Smooth muscle cell (in vitro differentiated cells): ENCODE data around the gene C1orf21. TPM values are rescaled to one million over a fixed set of nuclear protein-coding genes. Genes with fewer than 3 reads are reported as not detected.

Experiments used
- DNase-seq: peaks from one replicate; lab custom pipeline; 2025; ENCODE audit not compliant: unreplicated experiment; lab: John Stamatoyannopoulos, UW
- H2AFZ ChIP-seq: fragments of 200-600 bp; sonication (generic); 2 replicates; pipeline ENCODE4 v1.6.0; 2016; ENCODE audit warnings: antibody characterized with exemption, low read depth, mild to moderate bottlenecking
- H3F3A ChIP-seq: fragments of 200-600 bp; sonication (generic); 2 replicates; pipeline ENCODE4 v1.6.0; 2017; ENCODE audit warnings: antibody characterized with exemption, low read depth
- H3K27ac ChIP-seq: fragments of 200-600 bp; sonication (generic); 2 replicates; pipeline ENCODE4 v1.5.1; 2016; ENCODE audit warnings: low read depth, mild to moderate bottlenecking
- H3K27me3 ChIP-seq: fragments of 200-600 bp; sonication (generic); 2 replicates; pipeline ENCODE4 v1.6.1; 2016; ENCODE audit warnings: low read depth, mild to moderate bottlenecking
- H3K36me3 ChIP-seq: fragments of 200-600 bp; sonication (generic); 2 replicates; pipeline ENCODE4 v1.5.1; 2016; ENCODE audit warnings: low read depth
- H3K4me1 ChIP-seq: fragments of 200-600 bp; sonication (generic); 2 replicates; pipeline ENCODE4 v1.5.1; 2016; ENCODE audit warnings: low read depth
- H3K4me2 ChIP-seq: fragments of 200-600 bp; sonication (generic); 2 replicates; pipeline ENCODE4 v1.6.0; 2016; ENCODE audit warnings: mild to moderate bottlenecking
- H3K4me3 ChIP-seq: fragments of 200-600 bp; sonication (generic); 2 replicates; pipeline ENCODE4 v1.5.1; 2016; ENCODE audit warnings: mild to moderate bottlenecking
- H3K79me2 ChIP-seq: fragments of 200-600 bp; sonication (generic); 2 replicates; pipeline ENCODE4 v1.6.0; 2016; ENCODE audit warnings: low read depth, mild to moderate bottlenecking
- H3K9ac ChIP-seq: fragments of 200-600 bp; sonication (generic); 2 replicates; pipeline ENCODE4 v1.6.0; 2016; ENCODE audit warnings: low read depth
- H3K9me3 ChIP-seq: fragments of 200-600 bp; sonication (generic); replicated peaks from 2 replicates; pipeline ENCODE4 v1.5.1; 2016; ENCODE audit warnings: low read depth
- H4K20me1 ChIP-seq: fragments of 200-600 bp; sonication (generic); 2 replicates; pipeline ENCODE4 v1.6.0; 2016; ENCODE audit warnings: low read depth
- WGBS: methylation state at CpG from one replicate; pipeline ENCODE4 v1.1.7; 2016; ENCODE audit warnings: low lambda C conversion rate; 5-methylcytosine and 5-hydroxymethylcytosine counted together
- polyA plus RNA-seq: library from polyadenylated mRNA; unstranded; fragments of >200 nt; fragmentation: Nextera tagmentation; extraction: Ambion mirVana; gene quantifications from 2 replicates; pipeline ENCODE4 v1.2.1, GENCODE V29; 2016
- total RNA-seq: library from RNA; depleted of rRNA; stranded (reverse); fragments of >200 nt; gene quantifications from 2 replicates; pipeline ENCODE4 v1.2.3, GENCODE V29; 2014
- TF ChIP-seq, protein P1 (sequence below): fragments of 200-600 bp; sonication (generic); IDR thresholded peaks from 2 replicates; pipeline ENCODE4 v1.5.1; 2017; ENCODE audit warnings: borderline replicate concordance, mild to moderate bottlenecking, antibody characterized with exemption; ENCODE audit not compliant: insufficient read depth, poor library complexity, severe bottlenecking

Gene C1orf21
- total and polyA plus RNA-seq, 2 experiments from 2014 or later, result 24.2 to 39.4 TPM

DNA sequence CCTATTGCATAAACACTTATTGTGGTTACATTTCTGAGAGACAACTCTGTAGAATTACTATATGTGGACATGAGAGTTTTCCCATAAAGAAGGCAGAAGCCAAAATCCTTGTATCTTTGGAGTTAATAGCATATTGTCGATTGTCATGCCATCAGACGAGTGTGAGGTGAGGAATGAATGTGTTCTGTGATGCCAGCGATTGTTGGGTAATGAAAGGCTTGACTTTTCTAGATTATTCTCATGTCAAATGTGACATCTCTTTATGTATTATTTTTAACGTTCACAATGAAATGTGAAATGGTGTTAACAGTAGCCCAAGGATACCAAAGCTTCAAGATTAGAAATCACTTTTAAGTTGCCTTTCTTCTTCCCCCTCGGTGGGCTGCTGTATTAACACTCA is 84.9 kb downstream of the C1orf21 start:
- Histone ChIP-seq H3K27me3 (no peaks in the 10 kb centered on the region), H3K9ac (no peak overlapping the region), H4K20me1 (peaks cover 29% of the 10 kb centered on the region), H3K27ac (no peak overlapping the region), H3F3A (no peaks in the 10 kb centered on the region), H3K4me1 (peaks cover 7% of the 10 kb centered on the region), H3K36me3 (no peaks in the 10 kb centered on the region), H3K79me2 (peaks cover 32% of the 10 kb centered on the region), H3K4me3 (no peak overlapping the region), H3K9me3 (no peaks in the 10 kb centered on the region), H2AFZ (no peak overlapping the region), H3K4me2 (no peak overlapping the region)
- TF ChIP-seq, protein P1, sequence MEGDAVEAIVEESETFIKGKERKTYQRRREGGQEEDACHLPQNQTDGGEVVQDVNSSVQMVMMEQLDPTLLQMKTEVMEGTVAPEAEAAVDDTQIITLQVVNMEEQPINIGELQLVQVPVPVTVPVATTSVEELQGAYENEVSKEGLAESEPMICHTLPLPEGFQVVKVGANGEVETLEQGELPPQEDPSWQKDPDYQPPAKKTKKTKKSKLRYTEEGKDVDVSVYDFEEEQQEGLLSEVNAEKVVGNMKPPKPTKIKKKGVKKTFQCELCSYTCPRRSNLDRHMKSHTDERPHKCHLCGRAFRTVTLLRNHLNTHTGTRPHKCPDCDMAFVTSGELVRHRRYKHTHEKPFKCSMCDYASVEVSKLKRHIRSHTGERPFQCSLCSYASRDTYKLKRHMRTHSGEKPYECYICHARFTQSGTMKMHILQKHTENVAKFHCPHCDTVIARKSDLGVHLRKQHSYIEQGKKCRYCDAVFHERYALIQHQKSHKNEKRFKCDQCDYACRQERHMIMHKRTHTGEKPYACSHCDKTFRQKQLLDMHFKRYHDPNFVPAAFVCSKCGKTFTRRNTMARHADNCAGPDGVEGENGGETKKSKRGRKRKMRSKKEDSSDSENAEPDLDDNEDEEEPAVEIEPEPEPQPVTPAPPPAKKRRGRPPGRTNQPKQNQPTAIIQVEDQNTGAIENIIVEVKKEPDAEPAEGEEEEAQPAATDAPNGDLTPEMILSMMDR, result no peak
- 95% methylated on average over 5 of the region's 5 CpGs for WGBS
- DNase-seq, result no peak

DNA sequence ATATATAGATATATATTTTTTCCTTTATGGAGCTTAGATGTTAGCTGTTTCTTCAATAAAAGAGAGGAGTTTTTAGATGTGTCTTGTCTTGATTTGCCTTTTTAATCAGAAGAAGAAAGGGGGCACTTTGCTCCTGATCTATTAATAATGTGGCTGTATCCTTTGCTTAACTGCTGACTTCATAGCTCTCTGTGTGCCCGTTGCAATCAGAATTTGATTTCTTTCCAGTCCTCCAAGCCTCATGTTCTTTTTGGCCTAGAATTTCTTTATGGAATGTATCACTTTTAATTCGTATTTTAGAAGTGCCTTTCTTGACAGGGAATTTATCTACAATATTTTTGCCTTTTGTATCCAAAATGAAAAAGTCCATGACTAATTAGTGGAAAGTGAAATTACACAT is 85.3 kb downstream of the C1orf21 start:
- no peak overlapping the region for H3K9ac ChIP-seq
- H2AFZ ChIP-seq, result no peak overlapping the region
- H3K4me3 ChIP-seq, result no peak overlapping the region
- H3F3A ChIP-seq, result no peaks in the 10 kb centered on the region
- H3K4me1 ChIP-seq, result peaks cover 7% of the 10 kb centered on the region
- no peaks in the 10 kb centered on the region for H3K9me3 ChIP-seq
- no peak overlapping the region for H3K27ac ChIP-seq
- WGBS, result 97% methylated on average over 2 of the region's 2 CpGs
- TF ChIP-seq, protein P1, result no peak
- H3K36me3 ChIP-seq, result no peaks in the 10 kb centered on the region
- no peak overlapping the region for H3K4me2 ChIP-seq
- H4K20me1 ChIP-seq, result peaks cover 24% of the 10 kb centered on the region
- H3K27me3 ChIP-seq, result no peaks in the 10 kb centered on the region
- peaks cover 30% of the 10 kb centered on the region for H3K79me2 ChIP-seq
- no peak for DNase-seq

DNA sequence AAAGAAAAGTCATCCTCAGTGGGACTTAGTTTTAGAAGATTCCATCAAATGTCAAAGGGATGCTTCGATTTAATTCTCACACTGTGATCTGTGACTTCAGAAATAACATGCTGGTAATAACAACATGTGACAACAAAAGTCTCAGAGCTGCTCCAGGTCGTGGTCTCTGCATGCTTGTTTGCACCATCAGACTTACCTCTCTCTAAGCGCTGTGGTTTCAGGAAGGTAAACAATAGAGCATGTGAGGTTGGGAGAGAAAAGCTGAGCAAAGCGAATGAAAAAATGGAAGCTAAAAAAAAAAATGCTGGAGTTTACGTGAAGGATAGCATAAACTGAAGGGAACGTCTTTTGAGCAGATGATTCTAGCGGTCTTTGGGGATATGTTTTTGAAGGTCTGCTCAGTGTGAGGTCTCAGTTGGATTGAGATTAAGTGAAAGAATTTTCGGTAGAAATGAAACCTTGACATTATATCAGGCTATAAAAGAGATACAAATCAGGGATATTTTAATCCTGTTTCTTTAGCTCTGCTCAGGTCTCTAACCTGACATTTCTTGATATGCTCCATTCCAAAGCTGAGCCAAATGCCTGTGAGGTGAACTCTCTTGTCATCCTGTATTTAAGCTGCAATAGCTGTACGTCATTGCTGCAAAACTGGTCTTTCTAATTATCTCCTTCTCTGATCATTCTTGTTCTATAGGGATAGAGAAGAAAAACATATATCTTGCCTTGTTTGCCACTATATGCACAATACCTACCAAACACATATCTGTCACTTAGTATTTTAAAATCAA is 86.5 kb downstream of the C1orf21 start:
- Histone ChIP-seq H3K79me2 (peaks cover 29% of the 10 kb centered on the region), H3K27me3 (no peaks in the 10 kb centered on the region), H3F3A (no peaks in the 10 kb centered on the region), H4K20me1 (peaks cover 21% of the 10 kb centered on the region), H3K9ac (no peak overlapping the region), H3K4me1 (peaks cover 7% of the 10 kb centered on the region), H3K4me2 (peak overlapping the region; percentile 2), H2AFZ (no peak overlapping the region), H3K36me3 (no peaks in the 10 kb centered on the region), H3K27ac (peak overlapping the region; percentile 62), H3K9me3 (no peaks in the 10 kb centered on the region), H3K4me3 (no peak overlapping the region)
- DNase-seq, result no peak
- TF ChIP-seq, protein P1, result no peak
- WGBS, result 82% methylated on average over 9 of the region's 9 CpGs

DNA sequence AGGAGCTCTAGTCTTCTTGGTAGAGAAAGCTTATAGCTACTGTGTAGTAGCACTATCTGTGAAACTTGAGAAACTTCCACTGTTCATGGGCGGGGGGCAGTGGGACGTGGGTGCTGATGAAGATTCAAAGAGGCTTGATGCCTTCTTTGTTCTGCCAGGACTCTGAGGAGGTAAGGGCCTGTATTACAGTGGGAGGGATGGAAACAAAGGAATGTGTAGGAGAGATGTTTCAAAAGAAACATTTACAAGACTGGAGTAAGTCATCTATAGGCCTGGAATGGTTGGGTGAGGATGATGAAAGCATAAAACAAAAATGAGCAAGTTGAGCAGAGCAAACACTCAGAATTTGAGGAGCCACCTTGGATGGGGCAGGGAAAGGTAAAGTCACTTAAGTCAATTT is 89.4 kb downstream of the C1orf21 start:
- H3K79me2 ChIP-seq, result peaks cover 18% of the 10 kb centered on the region
- no peak overlapping the region for H3K4me2 ChIP-seq
- H3K9ac ChIP-seq, result no peak overlapping the region
- H3F3A ChIP-seq, result no peaks in the 10 kb centered on the region
- no peak for DNase-seq
- H3K27ac ChIP-seq, result no peak overlapping the region
- WGBS, result 89% methylated on average over 2 of the region's 2 CpGs
- H3K9me3 ChIP-seq, result no peaks in the 10 kb centered on the region
- no peak overlapping the region for H2AFZ ChIP-seq
- no peaks in the 10 kb centered on the region for H3K36me3 ChIP-seq
- H4K20me1 ChIP-seq, result peaks cover 6% of the 10 kb centered on the region
- H3K4me3 ChIP-seq, result no peak overlapping the region
- peaks cover 21% of the 10 kb centered on the region for H3K4me1 ChIP-seq
- TF ChIP-seq, protein P1, result no peak
- H3K27me3 ChIP-seq, result no peaks in the 10 kb centered on the region
